Activated CD8-positive, alpha-beta memory T cell treated with anti-CD3 and anti-CD28 coated beads, Interleukin-2, amount 50 U/mL, for 24 hours (primary cell): ENCODE data around the gene ENKUR.
"Not testable (repeated sequence)": the region's sequence is repeated elsewhere in the genome, so short reads cannot be mapped to it uniquely, and the experiment has no call there.

Experiments used
- DNase-seq: peaks from one replicate; pipeline ENCODE4 v3.0.0-alpha.2; 2020; ENCODE audit errors: extremely low read depth

The ENKUR gene

DNA sequence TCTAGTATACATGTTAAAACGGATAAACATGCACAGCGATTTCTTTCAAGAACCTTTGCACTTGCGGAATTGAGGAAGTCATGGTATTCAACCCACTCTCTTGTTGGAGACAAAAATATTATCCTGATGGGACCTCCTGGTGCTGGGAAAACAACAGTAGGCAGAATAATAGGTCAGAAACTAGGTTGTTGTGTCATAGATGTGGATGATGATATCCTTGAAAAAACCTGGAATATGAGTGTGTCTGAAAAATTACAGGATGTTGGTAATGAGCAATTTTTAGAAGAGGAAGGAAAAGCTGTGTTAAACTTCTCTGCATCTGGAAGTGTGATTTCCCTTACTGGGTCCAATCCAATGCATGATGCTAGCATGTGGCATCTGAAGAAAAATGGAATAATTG is 7.3 kb upstream of the ENKUR start:
- no peak for DNase-seq

DNA sequence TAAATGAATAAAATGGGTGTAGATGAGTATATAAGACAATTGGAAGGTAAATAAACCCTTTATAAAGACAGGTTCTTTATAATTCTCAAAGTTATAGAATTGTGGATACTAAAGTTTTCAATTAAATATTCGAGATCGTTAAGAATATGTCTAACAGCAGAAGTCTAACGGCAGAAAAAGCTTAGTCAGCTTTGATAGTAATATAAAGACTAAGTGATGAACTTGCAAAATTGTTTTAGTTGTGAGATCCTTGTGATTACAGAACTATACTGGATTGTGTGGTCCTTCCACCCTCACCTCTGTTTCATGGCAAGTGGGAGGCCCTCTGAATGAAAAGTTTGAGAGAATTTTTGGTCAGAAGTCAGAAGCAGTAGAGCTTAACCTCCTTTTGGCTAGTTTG is 2.7 kb upstream of the ENKUR start:
- DNase-seq = no peak

DNA sequence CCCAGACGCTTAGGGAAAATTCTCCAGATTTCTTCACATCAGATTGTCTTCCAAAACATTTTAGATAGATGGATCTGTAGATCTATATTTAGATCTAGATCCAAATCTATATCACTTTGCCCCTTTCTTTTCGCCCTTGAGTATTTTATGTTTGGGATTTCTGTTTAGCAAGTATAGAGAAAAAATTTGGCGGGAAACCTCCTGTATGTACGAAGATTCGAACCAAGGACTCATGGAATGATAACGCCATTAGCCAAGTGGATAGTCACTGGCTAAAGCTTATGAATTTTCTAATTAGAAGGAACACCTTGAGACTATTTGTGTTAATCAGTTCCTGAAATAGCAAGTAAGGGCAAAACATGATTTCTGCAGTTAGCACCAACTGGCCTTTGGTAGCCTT is 1.7 kb upstream of the ENKUR start:
- no peak for DNase-seq

DNA sequence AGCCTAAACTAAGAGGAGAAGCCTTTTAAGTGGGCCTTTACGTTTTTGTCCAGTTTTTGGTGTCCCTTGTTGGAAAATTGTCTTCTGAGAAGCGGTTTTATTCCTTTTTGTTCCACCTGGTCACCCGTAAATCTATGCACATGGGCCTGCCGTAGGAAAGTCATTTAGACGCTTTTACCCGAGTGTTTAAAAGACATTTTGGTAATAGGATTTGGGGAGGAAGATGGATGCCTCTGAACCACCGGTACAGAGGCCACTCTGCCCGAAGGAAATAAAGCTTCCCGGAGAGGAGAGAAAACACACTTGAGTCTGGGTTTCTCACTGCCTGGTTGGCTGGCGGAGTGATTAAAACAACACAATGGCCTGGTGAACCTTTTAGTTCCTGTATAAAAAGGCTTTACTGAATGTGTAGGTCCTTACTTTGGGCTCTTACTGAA is 1.2 kb upstream of the ENKUR start:
- no peak for DNase-seq

DNA sequence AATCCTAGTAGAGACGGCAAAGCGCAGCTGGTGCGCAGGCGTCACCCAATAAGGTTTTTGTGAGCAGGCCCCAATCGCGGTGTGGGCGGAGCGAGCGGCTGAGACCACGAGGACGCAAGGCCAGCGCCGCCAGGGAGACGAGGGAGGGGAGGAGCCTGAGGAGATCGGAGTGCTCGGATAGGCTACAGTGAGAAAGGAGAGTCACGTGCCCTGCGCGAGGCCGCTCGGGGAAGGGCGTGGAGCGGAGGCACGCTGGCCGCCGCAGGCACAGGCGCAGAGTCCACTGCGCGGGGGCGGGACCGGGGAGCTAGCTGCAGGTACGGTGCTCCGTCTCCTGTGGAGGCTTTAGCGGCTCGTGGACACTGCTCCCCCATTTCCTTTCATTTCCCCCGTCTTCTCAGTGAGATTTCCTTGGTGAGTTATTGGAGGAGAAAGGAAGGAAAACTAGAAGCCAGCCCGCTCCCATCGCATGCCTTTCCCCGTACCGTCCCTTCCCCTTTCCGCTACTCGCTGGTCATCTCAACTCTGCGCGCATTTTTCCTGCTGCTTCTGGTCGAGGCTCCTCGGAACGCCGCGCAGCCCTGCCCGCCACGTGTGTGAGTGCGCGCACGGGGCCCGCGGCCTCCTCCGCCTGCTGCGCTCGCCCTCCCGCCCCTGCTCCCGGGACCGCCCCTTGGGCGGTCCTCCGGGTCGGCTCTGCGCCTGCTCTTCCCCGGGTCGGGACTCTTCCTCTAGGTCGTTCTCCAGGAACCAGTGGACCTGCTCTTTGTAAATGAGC is 607 bp upstream of the ENKUR start, which contains the start of gene THNSL1:
THNSL1 (plus strand) TSS at position 237 of the 778 bp plus-strand sequence. CDS start 6,612 bp downstream, outside the sequence.
- DNase-seq = peak; percentile 98

DNA sequence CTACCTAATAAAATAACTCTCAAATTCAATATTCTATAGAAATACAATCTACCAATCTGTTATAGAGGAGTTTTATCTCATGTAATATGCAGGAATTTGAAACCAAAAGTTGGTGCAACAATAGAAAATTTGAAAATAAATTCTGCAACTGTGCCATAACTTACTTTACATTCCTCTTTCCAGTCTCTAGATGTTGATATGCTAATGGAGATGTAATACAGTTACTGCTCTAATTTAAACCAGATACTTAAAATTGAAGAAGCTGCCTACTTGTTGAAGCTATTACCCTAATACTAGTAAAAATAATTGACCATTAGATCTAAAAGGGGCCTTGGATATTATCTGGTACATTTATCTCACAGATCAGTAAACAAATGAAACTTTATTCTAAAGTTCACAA is 1.4 kb downstream of the ENKUR start:
- DNase-seq = no peak

DNA sequence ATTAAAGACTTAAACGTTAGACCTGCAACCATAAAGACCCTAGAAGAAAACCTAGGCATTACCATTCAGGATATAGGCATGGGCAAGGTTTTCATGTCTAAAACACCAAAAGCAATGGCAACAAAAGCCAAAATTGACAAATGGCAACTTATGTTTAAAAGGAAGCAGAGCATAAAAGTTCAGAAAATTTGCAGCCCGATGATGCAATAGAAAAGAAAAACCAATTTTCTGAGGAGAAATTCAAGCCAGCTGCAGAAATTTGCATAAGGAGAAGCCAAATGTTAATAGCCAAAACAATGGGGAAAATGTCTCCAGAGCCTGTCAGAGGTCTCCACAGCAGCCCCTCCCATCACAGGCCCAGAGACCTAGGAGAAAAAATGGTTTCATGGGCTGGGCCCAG is 4.4 kb downstream of the ENKUR start:
- DNase-seq = not testable (repeated sequence)

DNA sequence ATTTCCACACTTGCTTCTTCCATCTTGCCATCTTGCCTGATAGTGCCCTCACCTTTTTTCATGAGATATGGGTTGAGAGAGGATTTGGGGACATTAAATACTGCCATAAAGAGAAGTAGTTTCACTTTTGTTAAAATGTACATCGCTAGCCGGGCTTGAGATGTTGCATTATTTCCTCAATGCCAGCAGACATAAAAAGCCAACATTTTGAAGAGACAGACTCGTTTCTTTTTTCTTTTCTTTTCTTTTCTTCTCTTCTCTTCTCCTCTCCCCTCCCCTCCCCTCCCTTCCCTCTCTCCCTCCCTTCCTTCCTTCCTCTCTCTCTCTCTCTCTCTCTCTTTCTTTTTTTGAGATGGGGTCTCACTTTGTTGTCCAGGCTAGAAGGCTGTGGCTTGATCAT is 17.9 kb downstream of the ENKUR start:
- no peak for DNase-seq

DNA sequence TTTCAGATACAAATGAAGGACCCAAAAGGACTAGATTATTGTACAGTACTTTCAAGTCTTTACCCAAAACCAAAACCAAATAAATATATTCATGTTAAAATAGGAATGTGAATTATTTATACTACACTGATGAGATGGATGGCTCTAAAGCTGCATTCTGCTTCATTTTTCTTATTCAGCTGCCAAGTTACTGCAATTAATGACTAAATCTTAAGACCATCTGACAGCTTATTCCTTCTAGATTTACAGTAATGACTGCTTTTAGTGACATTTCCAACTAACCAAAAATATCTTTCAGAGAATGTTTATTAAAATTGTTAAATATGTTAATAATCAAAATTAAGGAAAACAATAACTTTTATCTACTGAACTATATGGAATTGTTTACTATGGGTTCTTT is 20.9 kb downstream of the ENKUR start:
- no peak for DNase-seq

DNA sequence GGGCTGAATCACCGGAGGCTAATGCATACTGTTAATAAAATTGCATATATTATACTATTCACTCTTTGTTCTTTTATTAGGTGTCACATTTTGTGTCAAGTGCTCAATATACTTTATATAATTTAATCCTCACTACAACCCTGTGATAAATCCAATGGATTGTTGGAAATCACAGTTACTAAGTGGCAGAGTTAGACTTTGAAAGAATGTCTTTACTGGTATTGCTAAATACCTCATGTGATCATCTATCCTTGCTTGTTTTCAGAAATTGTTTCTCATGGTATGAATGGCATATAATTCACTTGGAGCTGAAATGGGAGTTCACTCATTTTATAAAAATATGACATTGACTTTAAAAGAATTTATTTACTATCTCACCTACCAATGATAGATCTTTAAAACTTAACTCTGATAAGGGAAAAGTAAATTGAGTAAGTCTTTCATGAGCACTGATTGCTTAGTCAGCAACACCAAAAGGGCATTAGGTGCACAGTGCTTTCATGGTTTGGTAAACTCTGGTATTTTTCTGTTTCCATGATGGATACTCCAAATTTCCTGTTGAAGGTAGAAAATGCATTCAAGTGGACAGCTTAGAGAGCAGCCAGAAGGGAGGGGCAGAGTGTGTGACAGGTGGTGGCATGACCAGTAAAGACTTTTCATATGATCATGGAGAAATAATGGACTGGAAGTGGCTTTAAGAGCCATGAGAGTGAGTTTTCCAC is 22.6 kb downstream of the ENKUR start:
- DNase-seq = no peak

DNA sequence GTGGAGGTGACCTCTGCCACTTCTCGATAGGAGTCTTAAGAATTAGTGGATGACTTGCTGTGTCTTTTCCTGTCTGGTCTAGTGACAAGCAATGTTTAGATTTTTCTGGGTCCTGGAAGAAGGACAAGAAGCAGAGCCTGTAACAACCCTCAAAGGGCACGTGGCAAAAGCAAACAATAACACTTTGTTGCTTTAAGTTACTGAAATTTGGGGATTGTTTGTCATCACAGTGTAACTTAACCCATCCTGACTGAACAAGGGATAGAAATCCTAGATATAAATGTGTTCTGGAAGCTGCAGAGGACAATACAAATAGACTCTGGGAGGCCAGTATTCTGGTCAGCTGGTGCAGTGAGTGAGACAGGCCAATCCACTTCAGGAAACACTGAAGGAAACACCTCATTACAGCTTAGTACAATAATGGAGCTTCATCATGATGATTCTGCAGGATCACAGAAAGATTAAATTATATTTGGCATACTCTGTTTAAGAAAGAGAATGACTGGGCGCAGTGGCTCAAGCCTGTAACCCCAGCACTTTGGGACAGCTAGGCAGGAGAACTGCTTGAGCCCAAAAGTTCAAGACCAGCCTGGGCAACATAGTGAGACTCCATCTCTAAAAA is 23.3 kb downstream of the ENKUR start:
- no peak for DNase-seq

DNA sequence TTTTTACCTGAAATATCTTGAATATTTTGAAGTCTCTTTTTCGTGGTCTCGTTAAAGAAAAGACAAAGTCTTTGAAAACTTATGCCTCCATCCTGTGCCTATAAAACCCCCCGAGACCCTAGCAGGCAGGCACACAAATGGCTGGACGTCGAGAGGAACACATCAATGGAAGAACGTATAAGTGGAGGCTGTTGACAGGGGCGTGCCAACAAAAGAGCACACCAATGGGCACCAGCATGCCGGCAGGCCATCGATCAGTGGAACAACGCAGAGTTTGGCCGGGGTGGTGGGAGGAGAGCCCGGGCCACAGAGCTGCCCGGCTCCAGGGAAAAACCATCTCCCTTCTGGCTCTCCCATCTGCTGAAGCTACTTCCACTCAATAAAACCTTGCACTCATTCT is 24.7 kb downstream of the ENKUR start:
- DNase-seq = no peak

DNA sequence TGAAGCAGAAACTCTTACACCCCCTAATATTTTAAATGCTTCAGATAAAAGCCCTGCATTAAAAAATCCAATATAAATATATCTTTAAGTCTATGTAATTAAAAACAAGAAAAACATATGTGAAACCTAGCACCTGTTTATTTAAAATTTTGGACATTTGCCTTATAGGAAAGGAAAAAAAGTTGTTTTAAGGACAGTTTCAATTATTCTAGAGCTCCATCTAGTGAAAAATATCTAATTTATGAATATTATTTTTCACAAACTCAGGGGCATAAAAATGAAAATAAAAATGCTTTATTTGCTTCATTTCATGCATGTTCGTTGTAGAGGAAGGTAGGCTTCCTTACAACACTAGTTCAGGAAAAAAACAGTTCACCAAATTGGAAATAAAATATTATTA is 26.1 kb downstream of the ENKUR start:
- DNase-seq = no peak

DNA sequence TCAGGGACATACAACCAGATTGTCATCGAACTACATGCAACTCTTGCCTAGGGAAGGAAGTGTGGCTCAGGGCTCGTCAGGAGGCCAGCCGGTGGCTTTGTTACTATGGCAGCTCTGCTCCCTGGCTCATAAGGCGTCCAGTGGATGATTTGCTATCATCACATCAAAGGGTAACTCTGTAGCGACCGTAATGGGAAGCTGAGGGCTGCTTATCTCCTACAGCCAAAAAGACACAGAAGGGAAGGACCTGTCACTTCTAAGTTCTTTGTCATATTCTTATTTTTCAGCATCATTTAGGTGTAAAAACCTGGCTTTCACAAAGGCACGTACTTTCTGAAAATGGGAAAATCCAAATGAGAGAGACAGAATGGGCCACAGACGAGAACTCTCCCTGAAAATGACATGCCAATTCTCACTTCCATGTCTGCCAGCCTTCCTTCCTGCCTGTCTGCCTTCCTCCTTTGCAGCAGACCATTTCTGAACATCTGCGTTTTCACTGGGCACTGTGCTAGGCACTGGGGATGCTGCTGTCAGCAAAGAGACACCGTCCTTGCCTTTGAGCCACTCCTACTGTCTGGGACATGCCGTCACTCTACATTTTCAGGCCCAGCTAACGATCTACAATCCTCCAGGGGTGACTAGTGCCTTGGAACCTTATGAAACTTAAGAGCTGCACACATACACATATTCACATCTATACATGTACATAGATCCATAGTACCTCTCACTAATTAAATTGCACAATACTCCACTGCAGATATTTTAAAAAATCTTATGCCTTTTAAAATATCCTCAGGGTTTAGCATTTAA is 26.9 kb downstream of the ENKUR start:
- no peak for DNase-seq

DNA sequence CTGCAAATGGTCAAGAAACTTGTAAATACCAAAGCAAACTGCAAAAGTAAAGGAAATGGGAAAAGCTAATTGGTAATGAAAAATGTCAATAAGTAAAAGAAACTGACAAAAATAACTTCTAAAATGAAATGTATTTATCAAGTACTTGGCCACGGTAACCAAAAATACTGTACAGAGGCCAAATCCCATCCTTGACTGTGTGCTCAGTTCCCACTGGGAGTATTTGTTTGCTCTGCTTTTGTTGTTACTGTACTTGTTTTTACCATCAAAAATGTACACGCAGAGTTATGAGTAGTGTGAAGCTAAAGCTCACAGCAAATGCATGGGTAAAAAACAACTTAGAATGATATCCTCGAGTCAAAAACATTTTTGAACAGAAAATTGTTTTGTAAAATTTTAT is 31.1 kb downstream of the ENKUR start:
- DNase-seq = no peak

DNA sequence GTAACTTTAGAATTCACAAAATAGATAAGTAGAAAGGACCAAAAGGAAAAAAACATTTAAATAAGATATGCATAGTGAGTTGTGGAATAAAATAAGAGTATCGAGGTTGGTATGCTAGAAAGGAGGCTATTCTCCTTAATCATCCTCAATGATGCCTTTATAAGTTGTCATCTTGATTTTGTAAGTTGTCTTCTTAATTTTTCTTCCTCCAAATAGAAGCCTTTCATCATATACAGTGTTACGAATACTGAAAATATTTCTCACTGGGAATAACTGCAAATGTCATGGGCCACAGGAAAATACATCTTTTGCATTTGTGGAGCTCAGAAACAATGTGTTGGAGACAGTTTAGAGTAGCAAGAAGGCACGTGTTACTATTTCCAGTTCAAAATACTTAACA is 32.0 kb downstream of the ENKUR start:
- DNase-seq = no peak

DNA sequence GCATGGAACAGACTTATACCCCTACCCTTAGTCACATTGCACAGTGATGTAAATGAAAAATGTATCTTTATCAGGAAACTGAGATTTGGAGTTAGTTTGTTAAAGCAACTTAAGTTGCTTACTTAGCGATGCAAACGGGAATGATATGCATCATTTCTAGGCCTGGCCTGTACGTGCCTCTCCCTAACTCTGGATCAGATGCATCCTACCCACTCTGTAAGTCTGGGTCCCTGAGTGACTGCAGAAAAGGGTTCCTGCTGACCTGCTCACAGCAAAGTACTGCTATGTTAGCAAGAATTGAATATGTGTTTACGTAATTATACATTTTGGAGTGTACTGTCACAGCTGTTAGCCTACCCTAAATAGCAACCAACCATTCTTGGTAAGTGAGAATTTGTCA is 32.8 kb downstream of the ENKUR start:
- DNase-seq = no peak

DNA sequence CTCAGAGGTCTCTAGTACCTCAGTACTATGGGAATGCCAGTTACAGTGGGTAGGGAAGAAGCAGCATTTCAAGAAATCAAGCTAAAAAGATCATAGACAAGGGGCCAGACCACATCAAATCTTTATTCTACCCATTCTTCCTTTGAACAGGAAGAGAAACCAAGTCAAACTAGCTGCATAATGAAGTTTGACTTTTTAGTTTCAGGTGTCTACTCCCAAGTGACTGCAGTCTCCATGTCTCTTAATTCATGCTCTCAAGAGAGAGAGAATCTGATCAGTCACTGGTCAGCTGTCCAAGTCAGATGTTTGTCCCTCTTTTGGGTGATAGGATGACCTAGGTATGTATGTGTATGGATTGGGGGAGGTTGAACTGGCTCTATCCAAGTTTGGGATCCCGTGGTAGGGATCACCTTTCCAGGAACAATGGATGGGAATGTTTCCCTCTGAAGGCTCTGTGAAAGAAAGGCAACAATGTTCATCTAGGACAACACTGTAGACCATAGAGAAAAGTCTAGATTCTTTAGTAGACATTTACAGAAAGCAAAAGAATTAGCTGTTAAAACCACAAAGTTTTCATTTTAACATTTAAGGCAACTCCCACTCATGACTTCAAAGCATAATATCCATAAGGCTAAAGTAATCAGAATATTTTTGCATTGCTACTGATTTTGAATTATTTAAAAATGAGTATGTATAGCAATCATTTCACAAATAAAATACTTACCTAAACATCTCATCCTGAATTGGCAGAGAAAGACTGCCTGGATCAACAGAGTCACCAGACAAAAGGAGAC is 33.4 kb downstream of the ENKUR start:
- no peak for DNase-seq

DNA sequence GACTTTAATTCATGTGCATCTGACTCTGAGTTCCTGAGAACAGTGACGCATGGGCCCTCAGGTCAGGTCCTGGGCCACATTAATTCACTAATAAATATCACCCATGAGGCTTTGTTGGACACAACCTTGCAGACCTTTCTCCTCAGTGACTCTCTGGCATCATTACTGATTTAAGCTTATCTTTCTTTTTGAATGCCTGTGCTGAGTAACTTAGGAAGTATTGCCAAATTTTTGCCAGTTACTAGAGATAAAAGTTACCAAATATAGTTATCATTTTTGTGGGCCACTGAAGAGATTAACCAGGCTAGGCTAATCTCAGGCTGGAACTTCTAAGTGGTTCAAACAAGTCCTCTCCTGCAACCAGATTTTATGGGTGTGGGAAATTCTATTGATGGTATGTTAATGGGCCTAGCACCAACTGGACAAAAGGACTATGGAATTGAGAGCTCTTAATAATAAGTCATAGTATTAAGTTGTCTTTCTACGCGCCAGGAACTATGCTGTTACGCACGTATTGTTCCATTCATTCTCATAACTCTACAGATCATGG is 34.7 kb downstream of the ENKUR start:
- DNase-seq = no peak

DNA sequence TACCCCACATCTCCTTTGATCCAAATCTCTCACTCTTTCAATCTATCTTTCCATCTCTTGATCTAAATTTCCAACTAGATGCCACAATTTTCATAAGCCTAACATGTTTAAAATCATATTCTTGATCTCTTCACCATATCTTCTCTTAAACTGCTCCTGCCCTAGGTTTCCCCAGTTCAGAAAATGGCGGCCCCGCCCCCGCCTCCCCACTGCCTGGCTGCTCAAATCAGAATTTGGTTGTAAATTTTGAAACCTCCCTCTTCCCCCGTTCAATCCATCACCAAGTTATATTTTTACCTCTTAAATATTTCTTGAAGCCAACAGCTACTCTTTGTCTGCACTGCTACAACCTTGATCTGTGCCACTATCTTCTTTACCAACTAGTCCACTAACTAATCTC is 36.3 kb downstream of the ENKUR start:
- no peak for DNase-seq

DNA sequence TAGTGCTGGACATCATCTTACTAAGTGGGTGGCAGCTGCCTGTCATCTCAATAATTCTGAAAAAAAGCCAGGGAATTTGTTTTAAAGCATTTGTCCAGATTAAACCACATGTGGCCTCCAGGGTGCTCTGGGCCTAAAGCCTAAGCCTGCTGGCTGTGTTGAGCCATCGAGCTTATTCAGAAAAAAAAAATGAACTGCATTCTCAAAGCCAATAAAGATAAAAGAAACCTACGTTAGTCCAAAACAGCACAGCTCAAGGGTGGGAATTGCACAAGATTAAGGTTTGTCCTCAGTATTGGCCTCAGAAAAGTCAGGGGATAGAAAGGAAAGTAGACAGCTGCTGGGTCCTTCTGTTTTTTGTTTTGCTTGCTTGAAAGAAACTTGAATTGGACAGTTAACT is 41.0 kb downstream of the ENKUR start:
- DNase-seq = no peak
